Dedifferentiated amniotic fluid mesenchymal stem cell (primary cell): Measurements from ENCODE around the gene AMIGO3.

Experiments
- DNase-seq: peaks from one replicate; pipeline ENCODE4 v3.0.0-alpha.2; 2016; ENCODE audit errors: extremely low spot score

Gene AMIGO3

DNA sequence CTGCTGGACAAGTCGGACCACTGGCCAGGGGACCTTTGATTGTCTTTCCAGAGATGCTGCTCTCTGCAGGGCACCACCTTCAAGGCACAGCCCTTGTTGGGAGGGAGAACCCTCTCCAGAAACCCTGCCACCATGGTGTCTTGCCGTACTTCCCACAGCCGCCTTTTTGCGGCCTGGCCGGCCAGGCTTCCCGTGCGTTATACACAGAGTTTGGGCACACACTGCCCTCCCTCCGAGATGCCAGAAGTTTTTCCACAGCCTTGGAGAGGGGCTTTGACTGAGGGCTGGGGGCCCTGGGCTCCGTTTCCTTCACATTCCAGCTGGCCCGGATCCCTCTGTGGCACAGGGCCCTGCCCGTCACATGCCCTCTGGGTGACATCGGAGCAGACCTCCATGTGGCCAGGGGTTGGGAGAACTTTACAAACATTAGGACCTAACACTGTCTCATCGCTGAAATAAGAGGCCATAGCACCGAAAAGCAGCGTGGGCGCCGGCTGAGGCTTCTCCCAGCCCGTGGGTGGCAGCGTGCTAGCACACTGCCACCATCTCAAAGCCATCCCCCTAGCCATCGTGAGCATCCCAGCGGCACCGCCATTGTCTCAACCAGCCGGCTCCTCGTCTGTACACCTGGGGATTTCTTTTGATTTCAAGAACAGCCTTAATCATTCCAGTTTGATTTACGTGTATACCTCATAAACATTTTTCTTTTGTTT lies 51.6 kb downstream of the AMIGO3 start:
- DNase-seq = no peak
